GM12892 (cell line): Measurements from ENCODE around the gene ARL4A.
"Not testable (repeated sequence)": the region's sequence is repeated elsewhere in the genome, so short reads cannot be mapped to it uniquely, and the experiment has no call there.

Source experiments
- DNase-seq: peaks from one replicate; pipeline ENCODE4 v3.0.0; 2011; ENCODE audit not compliant: insufficient read length
- FAIRE-seq: peaks from 2 replicates; lab custom pipeline; 2011; peaks lifted over from hg19 to GRCh38; lab: Jason Lieb, UNC
- POLR2A ChIP-seq: IDR thresholded peaks from 2 replicates; pipeline ENCODE4 v1.6.1; 2011; ENCODE audit warnings: low read depth, low read length, control low read depth
- POLR2AphosphoS5 ChIP-seq: IDR thresholded peaks from 2 replicates; pipeline ENCODE4 v1.6.1; 2011; ENCODE audit warnings: low read depth, low read length, control low read depth
- TAF1 ChIP-seq: IDR thresholded peaks from 2 replicates; pipeline ENCODE4 v1.6.1; 2011; ENCODE audit warnings: low read depth, mild to moderate bottlenecking, control low read depth, low read length, borderline replicate concordance

Gene ARL4A

GRCh38 chr7:12647364-12648219, 39.8 kb upstream of the ARL4A start:
- no peak for DNase-seq
- TF ChIP-seq POLR2A: no peak
- no peak for TF ChIP-seq TAF1
- TF ChIP-seq POLR2AphosphoS5: no peak
- no peak for FAIRE-seq

DNA sequence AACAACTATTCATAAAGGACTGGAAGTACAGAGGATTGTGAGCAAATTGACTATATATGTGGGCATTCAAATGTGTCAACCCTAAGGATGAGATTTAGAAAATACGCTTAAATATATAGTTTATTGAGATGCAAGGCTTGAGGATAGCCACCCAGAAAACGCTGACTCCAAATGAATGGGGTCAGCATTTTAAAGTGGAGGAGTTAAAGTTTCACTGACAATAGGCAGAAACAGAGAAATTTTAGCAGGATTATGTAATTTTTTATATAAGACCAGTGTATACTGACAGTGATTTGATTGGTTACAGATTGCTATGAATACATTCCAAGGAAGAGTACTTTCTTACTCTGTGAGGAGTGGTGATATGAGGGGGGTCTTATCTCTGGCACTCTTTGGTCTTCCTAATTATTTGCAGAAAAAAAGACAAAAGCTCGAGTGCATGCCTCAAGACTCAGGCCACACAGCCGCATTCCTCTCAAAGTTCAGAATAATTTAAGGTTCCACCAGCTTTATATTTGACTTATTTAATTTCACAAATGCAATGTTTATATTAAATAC, 38.6 kb upstream of the ARL4A start:
- no peak for TF ChIP-seq TAF1
- TF ChIP-seq POLR2A: no peak
- TF ChIP-seq POLR2AphosphoS5: no peak
- DNase-seq (no peak), FAIRE-seq (no peak)

DNA sequence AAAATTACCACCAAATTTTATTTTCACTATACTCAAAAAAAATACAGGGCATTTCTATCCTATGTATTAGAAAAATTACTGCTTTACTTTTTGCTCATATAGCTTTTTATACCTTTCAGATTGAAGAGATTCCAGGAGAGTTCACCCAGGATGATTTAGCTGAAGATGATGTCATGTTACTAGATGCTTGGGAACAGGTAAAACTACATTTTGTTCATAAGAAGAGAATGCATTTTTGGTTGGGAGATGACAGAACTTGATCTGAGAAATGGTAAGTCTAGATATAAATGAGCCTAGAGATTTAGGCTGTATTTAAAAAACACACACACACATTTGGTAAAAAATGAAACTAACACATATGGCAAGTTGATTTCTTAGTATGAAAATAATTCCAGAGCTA, 38.1 kb upstream of the ARL4A start:
- FAIRE-seq: no peak
- DNase-seq: no peak
- TF ChIP-seq TAF1 (no peak), POLR2A (no peak), POLR2AphosphoS5 (no peak)

GRCh38 chr7:12650080-12650479, 37.4 kb upstream of the ARL4A start:
- TF ChIP-seq POLR2AphosphoS5: no peak
- TF ChIP-seq POLR2A: no peak
- no peak for TF ChIP-seq TAF1
- no peak for DNase-seq
- FAIRE-seq: no peak

DNA sequence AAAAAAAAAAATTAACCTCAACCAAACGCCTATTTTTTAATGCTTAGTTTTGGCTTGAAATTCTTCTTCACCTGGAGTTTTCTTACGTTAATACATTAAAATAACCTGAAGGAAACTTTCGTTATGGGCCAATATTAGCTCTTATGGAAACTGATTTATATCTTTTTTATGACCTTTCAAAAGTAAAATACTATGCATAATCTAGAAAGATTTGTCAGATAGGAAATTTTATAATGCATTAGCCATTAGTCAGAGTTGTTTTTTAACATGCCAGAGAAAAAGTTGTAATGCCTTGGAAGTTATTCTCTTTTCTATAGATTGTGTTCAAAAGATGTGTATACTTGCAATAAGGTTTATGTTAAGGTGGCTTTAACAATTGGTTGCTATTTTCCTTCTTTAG, 34.3 kb upstream of the ARL4A start:
- no peak for TF ChIP-seq TAF1
- no peak for TF ChIP-seq POLR2AphosphoS5
- TF ChIP-seq POLR2A: no peak
- FAIRE-seq (no peak), DNase-seq (no peak)

DNA sequence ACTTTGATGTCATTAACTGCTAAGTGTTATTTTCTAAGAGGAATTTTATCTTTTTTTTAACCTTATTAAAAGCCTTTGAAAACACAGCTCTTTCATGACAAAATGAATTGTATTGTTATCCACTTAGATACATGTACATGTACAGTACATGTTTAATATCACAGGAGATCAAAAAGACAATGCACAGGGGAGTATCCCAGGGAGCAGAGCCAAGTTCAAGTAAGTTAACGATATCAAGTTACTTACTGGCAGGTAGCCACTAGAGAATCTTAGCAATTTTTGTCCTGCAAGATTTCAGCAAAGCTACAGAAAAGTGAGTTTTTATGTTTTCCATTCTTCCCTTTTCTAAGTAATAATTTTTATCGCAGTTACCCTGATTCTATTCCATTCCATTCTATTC, 33.9 kb upstream of the ARL4A start:
- no peak for TF ChIP-seq POLR2AphosphoS5
- TF ChIP-seq TAF1: no peak
- no peak for TF ChIP-seq POLR2A
- DNase-seq: no peak
- FAIRE-seq: no peak

DNA sequence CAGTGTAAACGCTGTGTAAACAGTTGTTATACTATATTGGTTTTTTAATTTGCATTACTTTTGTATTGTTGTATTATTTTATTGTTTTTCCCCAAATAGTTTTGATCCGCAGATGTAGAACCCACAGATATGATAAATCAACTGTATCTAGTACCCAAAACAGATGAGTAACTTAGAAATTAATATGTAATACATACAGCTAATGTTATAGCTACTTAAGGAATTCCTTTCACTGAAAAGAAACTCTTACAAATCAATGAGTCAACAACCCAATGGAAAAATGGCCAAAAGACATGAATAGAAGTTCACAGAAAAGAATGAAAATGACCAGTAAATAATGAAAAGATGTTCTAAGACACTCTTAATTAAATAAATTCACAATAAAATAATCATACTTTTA, 32.3 kb upstream of the ARL4A start:
- DNase-seq (no peak), FAIRE-seq (no peak)
- no peak for TF ChIP-seq TAF1
- no peak for TF ChIP-seq POLR2A
- no peak for TF ChIP-seq POLR2AphosphoS5

GRCh38 chr7:12660423-12660822, 27.0 kb upstream of the ARL4A start:
- DNase-seq, FAIRE-seq: not testable (repeated sequence)

GRCh38 chr7:12660986-12661385, 26.4 kb upstream of the ARL4A start:
- not testable (repeated sequence) for DNase-seq, FAIRE-seq

- DNase-seq (no peak), FAIRE-seq (no peak)
- TF ChIP-seq POLR2AphosphoS5: no peak
- no peak for TF ChIP-seq TAF1
- no peak for TF ChIP-seq POLR2A
These were observed 25.9 kb upstream of the ARL4A start for GRCh38 chr7:12661581-12661980.

GRCh38 chr7:12670000-12670729, 17.3 kb upstream of the ARL4A start:
- FAIRE-seq: no peak
- no peak for DNase-seq
- no peak for TF ChIP-seq TAF1
- no peak for TF ChIP-seq POLR2A
- TF ChIP-seq POLR2AphosphoS5: no peak
